Measurements from ENCODE around the gene SLC9A3.

Gene SLC9A3

DNA sequence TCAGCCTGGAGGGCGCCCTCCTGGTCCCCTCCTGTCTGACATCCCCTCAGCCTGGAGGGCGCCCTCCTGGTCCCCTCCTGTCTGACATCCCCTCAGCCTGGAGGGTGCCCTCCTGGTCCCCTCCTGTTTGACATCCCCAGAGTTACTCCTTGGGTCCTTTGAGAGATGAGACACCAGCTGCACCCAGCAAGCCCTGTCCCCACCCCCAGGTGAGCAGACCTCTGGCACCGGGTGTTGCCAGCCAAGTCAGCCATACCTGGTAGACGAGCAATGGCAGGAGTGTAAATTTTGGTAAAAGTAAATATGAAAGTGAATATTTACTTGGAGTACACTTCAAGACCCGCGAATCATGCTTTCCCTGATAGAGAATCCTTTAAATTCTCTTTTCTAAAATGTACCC lies 55.8 kb downstream of the SLC9A3 start:
- TF ChIP-seq NFIC (IDR thresholded peaks at IDR 0.05) (no peak), ZBTB7A (IDR thresholded peaks at IDR 0.05; ENCODE audit: low read depth) (no peak), YY1 (IDR thresholded peaks at IDR 0.05; ENCODE audit: low read depth) (no peak), RAD21 (IDR thresholded peaks at IDR 0.05; ENCODE audit: low read depth) (no peak), FOXM1 (IDR thresholded peaks at IDR 0.05; ENCODE audit: borderline replicate concordance, low read depth) (no peak), EP300 (IDR thresholded peaks at IDR 0.05; ENCODE audit: borderline replicate concordance) (no peak), CEBPB (IDR thresholded peaks at IDR 0.05) (no peak), TCF12 (IDR thresholded peaks at IDR 0.05; ENCODE audit: low read depth) (no peak)
- TF ChIP-seq, protein P1, sequence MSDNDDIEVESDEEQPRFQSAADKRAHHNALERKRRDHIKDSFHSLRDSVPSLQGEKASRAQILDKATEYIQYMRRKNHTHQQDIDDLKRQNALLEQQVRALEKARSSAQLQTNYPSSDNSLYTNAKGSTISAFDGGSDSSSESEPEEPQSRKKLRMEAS (IDR thresholded peaks at IDR 0.05) = no peak
- TF ChIP-seq, protein P2, sequence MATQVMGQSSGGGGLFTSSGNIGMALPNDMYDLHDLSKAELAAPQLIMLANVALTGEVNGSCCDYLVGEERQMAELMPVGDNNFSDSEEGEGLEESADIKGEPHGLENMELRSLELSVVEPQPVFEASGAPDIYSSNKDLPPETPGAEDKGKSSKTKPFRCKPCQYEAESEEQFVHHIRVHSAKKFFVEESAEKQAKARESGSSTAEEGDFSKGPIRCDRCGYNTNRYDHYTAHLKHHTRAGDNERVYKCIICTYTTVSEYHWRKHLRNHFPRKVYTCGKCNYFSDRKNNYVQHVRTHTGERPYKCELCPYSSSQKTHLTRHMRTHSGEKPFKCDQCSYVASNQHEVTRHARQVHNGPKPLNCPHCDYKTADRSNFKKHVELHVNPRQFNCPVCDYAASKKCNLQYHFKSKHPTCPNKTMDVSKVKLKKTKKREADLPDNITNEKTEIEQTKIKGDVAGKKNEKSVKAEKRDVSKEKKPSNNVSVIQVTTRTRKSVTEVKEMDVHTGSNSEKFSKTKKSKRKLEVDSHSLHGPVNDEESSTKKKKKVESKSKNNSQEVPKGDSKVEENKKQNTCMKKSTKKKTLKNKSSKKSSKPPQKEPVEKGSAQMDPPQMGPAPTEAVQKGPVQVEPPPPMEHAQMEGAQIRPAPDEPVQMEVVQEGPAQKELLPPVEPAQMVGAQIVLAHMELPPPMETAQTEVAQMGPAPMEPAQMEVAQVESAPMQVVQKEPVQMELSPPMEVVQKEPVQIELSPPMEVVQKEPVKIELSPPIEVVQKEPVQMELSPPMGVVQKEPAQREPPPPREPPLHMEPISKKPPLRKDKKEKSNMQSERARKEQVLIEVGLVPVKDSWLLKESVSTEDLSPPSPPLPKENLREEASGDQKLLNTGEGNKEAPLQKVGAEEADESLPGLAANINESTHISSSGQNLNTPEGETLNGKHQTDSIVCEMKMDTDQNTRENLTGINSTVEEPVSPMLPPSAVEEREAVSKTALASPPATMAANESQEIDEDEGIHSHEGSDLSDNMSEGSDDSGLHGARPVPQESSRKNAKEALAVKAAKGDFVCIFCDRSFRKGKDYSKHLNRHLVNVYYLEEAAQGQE (IDR thresholded peaks at IDR 0.05; ENCODE audit: low read depth) = no peak

DNA sequence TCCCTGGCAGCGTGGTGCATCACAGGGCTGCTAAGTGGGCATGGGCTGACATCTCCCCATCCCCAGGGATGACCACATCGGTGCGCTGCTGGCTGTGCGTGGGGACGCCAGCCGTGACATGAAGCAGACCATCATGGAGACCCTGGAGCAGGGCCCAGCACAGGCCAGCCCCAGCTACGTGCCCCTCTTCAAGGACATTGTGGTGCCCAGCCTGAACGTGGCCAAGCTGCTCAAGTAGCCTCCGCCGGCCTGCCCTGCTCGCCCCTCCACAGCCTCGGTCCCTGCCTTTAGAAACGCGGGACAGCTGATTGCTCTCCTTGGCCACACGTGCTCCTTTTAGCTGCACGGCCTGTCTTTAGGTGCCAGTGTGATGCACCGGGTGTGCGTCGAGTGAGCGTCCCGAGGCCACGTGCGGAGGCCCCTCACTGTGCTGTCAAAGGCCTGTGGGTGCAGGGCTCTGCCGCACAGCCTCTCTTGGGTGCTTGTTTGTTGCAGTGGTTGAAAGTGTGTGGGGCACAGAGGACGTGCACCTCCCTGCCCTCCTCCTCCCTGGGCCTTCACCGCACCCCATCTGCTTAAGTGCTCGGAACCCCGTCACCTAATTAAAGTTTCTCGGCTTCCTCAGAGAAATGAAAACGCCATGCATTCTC lies 57.5 kb downstream of the SLC9A3 start:
- TF ChIP-seq FOXM1 (IDR thresholded peaks at IDR 0.05; ENCODE audit: borderline replicate concordance, low read depth) = no peak
- TF ChIP-seq YY1 (IDR thresholded peaks at IDR 0.05; ENCODE audit: low read depth) = no peak
- TF ChIP-seq, protein P2 (IDR thresholded peaks at IDR 0.05; ENCODE audit: low read depth) = no peak
- no peak for TF ChIP-seq CEBPB (IDR thresholded peaks at IDR 0.05)
- TF ChIP-seq NFIC (IDR thresholded peaks at IDR 0.05) = no peak

DNA sequence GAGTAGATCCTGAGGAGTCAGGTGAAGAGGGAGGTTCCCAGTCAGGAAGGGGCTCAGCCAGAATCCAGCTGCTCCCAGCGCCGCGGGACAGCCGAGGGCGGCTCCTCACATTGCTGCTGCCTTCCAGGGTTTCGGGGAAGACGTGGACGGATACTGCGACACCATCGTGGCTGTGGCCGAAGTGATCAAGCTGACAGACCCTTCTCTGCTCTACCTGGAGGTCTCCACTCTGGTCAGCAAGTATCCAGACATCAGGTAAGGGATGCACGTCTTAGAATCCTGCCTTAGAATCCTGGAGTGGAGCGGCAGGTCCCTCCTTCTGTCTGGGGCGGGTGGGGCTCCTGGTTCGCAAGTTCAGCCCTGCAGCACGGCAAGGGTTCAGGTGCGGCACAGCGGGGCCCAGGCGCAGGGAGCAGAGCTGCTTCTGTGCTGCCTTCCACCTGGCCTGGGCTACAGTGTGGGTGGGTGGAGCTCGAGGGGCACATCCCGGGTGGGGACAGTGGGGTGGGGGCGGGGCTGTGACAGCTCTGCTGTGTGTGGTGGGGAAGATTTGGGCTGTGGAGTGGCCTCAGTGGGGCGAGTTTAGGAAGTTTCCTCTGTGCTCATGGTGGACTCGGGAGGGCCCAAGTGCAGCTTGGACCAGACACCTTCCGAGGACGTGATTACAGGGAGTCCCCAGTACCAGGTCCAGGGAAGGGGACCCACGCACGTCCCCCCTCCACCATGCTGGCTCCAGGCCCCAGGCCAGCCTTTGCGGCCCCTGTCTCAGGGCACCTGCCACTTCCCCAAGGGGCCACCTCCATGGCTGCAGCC lies 58.5 kb downstream of the SLC9A3 start:
- no peak for TF ChIP-seq RAD21 (IDR thresholded peaks at IDR 0.05; ENCODE audit: low read depth)
- TF ChIP-seq EP300 (IDR thresholded peaks at IDR 0.05; ENCODE audit: borderline replicate concordance) = no peak
- TF ChIP-seq ZBTB7A (IDR thresholded peaks at IDR 0.05; ENCODE audit: low read depth) = no peak
- no peak for TF ChIP-seq TCF12 (IDR thresholded peaks at IDR 0.05; ENCODE audit: low read depth)
- no peak for TF ChIP-seq TEAD4 (IDR thresholded peaks at IDR 0.05)
- TF ChIP-seq CEBPB (IDR thresholded peaks at IDR 0.05) = no peak
- no peak for TF ChIP-seq NFIC (IDR thresholded peaks at IDR 0.05)

DNA sequence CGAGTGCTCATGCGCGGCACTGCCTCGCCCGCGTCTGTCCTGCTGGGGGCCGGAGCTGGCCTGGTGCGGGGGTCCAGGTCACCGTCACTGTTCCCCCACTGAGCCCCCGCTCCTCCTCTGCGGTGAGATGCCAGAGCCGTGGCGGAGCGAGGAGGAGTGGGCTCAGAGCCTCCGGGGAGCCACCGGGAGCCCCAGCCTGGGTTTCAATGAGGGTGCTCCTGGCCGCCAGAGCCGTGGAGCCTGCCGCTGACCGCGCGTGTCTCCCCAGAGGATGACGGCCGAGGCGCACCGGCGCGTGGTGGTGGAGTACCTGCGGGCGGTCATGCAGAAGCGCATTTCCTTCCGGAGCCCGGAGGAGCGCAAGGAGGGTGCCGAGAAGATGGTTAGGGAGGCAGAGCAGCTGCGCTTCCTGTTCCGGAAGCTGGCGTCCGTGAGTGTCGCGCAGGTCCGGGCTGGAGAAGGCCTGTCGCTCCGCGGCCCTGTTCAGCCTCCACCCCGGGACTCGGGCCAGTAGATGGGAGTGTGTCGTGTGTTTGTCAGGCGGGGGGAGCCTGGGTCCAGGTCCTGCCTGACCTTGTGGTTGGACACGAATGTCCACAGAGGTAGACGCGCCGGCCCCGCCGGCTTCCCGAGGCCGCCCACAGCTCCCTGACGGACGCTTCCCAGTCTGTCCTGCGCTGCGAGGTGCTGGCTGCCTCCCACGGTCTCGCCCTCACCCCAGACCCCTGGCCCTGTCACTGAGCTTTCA lies 59.2 kb downstream of the SLC9A3 start:
- TF ChIP-seq, protein P3, sequence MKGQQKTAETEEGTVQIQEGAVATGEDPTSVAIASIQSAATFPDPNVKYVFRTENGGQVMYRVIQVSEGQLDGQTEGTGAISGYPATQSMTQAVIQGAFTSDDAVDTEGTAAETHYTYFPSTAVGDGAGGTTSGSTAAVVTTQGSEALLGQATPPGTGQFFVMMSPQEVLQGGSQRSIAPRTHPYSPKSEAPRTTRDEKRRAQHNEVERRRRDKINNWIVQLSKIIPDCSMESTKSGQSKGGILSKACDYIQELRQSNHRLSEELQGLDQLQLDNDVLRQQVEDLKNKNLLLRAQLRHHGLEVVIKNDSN (IDR thresholded peaks at IDR 0.05) = no peak
- TF ChIP-seq TCF12 (IDR thresholded peaks at IDR 0.05; ENCODE audit: low read depth) = no peak
- TF ChIP-seq TEAD4 (IDR thresholded peaks at IDR 0.05) = no peak
- no peak for TF ChIP-seq YY1 (IDR thresholded peaks at IDR 0.05; ENCODE audit: low read depth)
- no peak for TF ChIP-seq CEBPB (IDR thresholded peaks at IDR 0.05)
- TF ChIP-seq EP300 (IDR thresholded peaks at IDR 0.05; ENCODE audit: borderline replicate concordance) = no peak
- no peak for TF ChIP-seq TAF1 (IDR thresholded peaks at IDR 0.05; ENCODE audit: low read depth)
- no peak for TF ChIP-seq EGR1 (IDR thresholded peaks at IDR 0.05)
- no peak for TF ChIP-seq CREB1 (IDR thresholded peaks at IDR 0.05; ENCODE audit: low read depth)
- TF ChIP-seq RAD21 (IDR thresholded peaks at IDR 0.05; ENCODE audit: low read depth) = no peak
- TF ChIP-seq FOXM1 (IDR thresholded peaks at IDR 0.05; ENCODE audit: borderline replicate concordance, low read depth) = no peak
- TF ChIP-seq ZBTB7A (IDR thresholded peaks at IDR 0.05; ENCODE audit: low read depth) = no peak

DNA sequence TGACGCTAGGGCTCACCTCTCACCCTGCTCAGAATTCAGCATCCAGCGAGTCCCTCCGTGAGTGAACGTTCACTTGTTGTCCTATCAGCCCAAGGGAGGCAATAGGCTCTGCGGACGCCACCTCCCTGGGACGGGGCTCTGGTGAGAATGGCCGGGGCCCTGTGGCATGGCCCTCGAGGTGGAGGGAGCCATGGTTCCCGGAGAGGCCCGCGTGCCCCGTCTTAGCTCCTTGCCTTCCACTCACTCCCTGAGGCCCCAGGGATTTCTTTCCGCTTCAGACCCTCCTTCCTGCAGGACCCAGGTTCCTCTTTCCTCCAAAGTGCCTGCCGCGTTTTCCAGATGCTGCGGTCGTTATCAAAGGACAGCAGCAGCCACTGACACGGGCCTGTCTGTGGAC lies 59.8 kb downstream of the SLC9A3 start:
- TF ChIP-seq TEAD4 (IDR thresholded peaks at IDR 0.05) = no peak
- no peak for TF ChIP-seq RAD21 (IDR thresholded peaks at IDR 0.05; ENCODE audit: low read depth)
- no peak for TF ChIP-seq FOXM1 (IDR thresholded peaks at IDR 0.05; ENCODE audit: borderline replicate concordance, low read depth)
- TF ChIP-seq CREB1 (IDR thresholded peaks at IDR 0.05; ENCODE audit: low read depth) = no peak
- TF ChIP-seq, protein P3 (IDR thresholded peaks at IDR 0.05) = no peak
- TF ChIP-seq YY1 (IDR thresholded peaks at IDR 0.05; ENCODE audit: low read depth) = no peak
- TF ChIP-seq, protein P1 (IDR thresholded peaks at IDR 0.05) = no peak
- no peak for TF ChIP-seq EP300 (IDR thresholded peaks at IDR 0.05; ENCODE audit: borderline replicate concordance)
- TF ChIP-seq, protein P2 (IDR thresholded peaks at IDR 0.05; ENCODE audit: low read depth) = no peak
- TF ChIP-seq TAF1 (IDR thresholded peaks at IDR 0.05; ENCODE audit: low read depth) = no peak
- no peak for TF ChIP-seq TCF12 (IDR thresholded peaks at IDR 0.05; ENCODE audit: low read depth)
- TF ChIP-seq ZBTB7A (IDR thresholded peaks at IDR 0.05; ENCODE audit: low read depth) = no peak
- TF ChIP-seq CEBPB (IDR thresholded peaks at IDR 0.05) = no peak
- no peak for TF ChIP-seq EGR1 (IDR thresholded peaks at IDR 0.05)
- TF ChIP-seq NFIC (IDR thresholded peaks at IDR 0.05) = no peak

Measured in Ishikawa (cell line).